ENCODE data around the gene ZNF865.

DNA sequence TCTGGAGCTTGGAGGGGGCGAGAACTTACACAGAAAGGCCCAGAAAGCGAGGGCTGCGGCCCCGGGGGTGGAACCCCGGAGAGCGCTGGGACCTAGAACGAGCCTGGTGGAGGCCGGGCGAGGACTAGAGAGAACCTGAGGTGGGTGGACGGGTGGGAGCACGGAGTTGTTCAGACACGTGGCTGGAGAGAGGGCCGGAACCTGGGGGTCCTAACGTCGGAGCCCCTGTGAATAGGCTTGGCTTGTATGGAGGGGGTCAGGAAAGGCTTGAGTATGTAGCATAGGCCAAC lies 38.4 kb downstream of the ZNF865 start:
- TF ChIP-seq, protein P1, sequence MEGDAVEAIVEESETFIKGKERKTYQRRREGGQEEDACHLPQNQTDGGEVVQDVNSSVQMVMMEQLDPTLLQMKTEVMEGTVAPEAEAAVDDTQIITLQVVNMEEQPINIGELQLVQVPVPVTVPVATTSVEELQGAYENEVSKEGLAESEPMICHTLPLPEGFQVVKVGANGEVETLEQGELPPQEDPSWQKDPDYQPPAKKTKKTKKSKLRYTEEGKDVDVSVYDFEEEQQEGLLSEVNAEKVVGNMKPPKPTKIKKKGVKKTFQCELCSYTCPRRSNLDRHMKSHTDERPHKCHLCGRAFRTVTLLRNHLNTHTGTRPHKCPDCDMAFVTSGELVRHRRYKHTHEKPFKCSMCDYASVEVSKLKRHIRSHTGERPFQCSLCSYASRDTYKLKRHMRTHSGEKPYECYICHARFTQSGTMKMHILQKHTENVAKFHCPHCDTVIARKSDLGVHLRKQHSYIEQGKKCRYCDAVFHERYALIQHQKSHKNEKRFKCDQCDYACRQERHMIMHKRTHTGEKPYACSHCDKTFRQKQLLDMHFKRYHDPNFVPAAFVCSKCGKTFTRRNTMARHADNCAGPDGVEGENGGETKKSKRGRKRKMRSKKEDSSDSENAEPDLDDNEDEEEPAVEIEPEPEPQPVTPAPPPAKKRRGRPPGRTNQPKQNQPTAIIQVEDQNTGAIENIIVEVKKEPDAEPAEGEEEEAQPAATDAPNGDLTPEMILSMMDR (IDR thresholded peaks at IDR 0.05) = no peak
- TF ChIP-seq, protein P2, sequence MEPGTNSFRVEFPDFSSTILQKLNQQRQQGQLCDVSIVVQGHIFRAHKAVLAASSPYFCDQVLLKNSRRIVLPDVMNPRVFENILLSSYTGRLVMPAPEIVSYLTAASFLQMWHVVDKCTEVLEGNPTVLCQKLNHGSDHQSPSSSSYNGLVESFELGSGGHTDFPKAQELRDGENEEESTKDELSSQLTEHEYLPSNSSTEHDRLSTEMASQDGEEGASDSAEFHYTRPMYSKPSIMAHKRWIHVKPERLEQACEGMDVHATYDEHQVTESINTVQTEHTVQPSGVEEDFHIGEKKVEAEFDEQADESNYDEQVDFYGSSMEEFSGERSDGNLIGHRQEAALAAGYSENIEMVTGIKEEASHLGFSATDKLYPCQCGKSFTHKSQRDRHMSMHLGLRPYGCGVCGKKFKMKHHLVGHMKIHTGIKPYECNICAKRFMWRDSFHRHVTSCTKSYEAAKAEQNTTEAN (CRISPR knock-in tag; IDR thresholded peaks at IDR 0.05) = no peak
- no peak for TF ChIP-seq FOXJ3 (CRISPR knock-in tag; IDR thresholded peaks at IDR 0.05; ENCODE audit: borderline replicate concordance)
- TF ChIP-seq, protein P3, sequence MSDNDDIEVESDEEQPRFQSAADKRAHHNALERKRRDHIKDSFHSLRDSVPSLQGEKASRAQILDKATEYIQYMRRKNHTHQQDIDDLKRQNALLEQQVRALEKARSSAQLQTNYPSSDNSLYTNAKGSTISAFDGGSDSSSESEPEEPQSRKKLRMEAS (CRISPR knock-in tag; IDR thresholded peaks at IDR 0.05) = no peak
- TF ChIP-seq MXD4 (CRISPR knock-in tag; IDR thresholded peaks at IDR 0.05; ENCODE audit: borderline replicate concordance) = no peak
- no peak for TF ChIP-seq SMAD3 (CRISPR knock-in tag; IDR thresholded peaks at IDR 0.05; ENCODE audit: borderline replicate concordance)
- no peak for TF ChIP-seq ESRRA (CRISPR knock-in tag; IDR thresholded peaks at IDR 0.05; ENCODE audit: borderline replicate concordance)
- no peak for TF ChIP-seq JUN (CRISPR knock-in tag; IDR thresholded peaks at IDR 0.05)
- no peak for TF ChIP-seq ETV6 (CRISPR knock-in tag; IDR thresholded peaks at IDR 0.05)
